Activated CD4-positive, alpha-beta T cell treated with anti-CD3 and anti-CD28 coated beads for 48 hours (primary cell): ENCODE measurements around the gene MAP3K8.
"Not testable (repeated sequence)": the region's sequence is repeated elsewhere in the genome, so short reads cannot be mapped to it uniquely, and the experiment has no call there.

Experiments used
- DNase-seq: peaks from one replicate; pipeline ENCODE4 v3.0.0-alpha.2; 2020

Gene MAP3K8

DNA sequence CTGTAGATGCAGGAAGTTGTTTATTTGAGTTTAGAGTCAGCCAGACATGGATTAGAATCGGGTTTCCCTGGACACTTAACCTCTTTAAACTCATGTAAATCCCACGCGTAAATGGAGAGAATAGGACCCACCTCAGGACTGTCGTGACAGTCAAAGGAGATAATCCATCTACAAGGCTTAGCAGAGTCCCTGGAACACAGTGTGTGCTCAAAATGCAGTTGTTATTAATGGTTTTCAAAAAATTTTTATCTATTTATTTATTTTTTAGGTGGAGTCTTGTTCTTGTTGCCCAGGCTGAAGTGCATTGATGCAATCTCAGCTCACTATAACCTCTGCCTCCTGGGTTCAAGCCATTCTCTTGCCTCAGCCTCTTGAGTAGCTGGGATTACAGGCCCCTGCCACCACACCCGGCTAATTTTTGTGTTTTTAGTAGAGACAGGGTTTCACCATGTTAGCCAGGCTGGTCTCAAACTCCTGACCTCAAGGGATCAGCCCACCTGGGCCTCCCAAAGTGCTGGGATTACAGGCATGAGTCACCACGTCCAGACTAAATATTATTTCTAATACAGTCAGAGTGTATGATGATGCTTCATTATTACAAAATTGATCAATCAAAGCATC lies 10.2 kb upstream of the MAP3K8 start:
- not testable (repeated sequence) for DNase-seq

GRCh38 chr10:30425336-30426075 lies 8.5 kb upstream of the MAP3K8 start:
- DNase-seq: no peak

DNA sequence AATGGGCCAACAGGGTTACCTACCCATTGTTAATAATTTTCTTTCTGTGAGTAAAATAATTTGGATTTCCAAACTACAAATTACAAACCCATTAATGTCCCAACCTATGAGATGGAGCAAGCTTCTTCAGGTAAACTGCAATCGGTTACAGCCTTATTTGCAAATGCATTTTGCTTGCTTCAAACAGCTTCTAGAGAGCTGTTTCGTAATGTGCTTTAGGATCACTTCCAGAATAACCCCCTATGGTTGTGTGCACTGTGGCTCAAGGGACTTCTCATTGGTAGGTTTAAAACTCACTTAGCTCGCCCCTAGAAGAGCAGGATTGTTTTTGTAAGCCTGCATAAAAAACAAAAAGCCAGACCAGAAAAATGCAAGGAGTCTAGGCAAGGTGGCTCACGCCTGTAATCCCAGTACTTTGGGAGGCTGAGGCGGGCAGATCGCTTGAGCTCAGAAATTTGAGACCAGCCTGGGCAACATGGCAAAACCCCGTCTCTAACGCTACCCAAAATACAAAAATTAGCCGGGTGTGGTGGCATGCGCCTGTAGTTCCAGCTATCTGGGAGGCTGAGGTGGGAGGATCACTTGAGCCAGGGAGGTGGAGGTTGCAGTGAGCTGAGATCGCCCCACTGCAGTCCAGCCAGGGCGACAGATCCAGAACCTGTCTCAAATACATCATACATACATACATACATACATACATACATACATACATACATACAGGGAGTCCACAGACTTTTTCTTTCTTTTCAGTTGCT lies 3.3 kb upstream of the MAP3K8 start:
- DNase-seq: no peak

GRCh38 chr10:30431435-30431911 lies 2.5 kb upstream of the MAP3K8 start:
- no peak for DNase-seq

DNA sequence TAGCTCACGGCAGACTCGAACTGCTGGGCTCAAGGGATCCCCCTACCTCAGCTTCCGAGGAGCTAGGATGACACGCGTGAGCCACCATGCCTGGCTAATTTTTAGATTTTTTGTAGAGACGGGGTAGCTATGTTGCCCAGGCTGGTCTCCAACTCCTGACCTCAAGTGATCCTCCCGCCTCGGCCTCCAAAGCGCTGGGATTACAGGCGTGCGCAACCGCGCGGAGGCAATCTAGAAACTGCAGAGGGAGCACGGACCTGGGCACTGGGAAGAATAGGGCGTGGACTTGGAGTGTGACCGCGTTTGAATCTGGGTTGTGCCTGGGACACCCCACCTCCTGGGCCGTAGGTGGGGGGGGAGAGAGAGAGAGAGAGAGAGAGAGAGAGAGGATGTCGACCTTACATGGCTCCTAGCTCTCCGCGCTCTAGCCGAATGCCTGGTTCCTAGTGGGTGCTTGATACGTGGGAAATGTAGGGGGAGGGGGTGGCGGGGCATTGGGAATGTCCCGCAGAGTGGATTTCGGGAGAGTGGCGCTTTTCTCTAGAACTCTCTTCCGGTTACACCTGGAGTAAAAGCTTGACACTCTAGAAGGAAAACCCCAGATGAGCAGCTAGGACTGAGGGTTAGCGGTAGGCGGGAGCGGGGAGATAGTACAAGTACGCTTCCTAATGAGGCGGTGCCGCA lies 1.2 kb upstream of the MAP3K8 start:
- no peak for DNase-seq

DNA sequence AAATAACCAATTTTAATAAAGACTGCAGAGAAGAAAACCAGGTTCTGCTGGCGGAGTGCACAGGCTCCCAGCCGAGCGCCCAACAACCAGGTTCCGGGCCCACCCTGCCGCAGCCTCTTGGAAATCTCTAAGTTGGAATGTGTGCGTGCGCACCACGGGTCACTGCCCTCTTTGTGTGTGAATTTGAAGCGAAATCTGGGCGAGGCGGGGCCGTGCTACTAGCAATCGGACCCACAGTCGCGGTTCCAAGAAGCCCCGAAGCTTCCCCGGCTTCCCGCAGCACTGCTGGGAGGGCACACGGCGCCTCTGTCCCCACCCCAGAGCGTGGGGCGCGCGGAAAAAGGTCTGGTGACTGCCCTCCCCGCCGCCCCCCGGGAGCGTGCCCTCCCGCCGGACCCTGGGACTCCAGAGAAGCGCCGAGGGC lies 666 bp upstream of the MAP3K8 start:
- peak; percentile 64 for DNase-seq

DNA sequence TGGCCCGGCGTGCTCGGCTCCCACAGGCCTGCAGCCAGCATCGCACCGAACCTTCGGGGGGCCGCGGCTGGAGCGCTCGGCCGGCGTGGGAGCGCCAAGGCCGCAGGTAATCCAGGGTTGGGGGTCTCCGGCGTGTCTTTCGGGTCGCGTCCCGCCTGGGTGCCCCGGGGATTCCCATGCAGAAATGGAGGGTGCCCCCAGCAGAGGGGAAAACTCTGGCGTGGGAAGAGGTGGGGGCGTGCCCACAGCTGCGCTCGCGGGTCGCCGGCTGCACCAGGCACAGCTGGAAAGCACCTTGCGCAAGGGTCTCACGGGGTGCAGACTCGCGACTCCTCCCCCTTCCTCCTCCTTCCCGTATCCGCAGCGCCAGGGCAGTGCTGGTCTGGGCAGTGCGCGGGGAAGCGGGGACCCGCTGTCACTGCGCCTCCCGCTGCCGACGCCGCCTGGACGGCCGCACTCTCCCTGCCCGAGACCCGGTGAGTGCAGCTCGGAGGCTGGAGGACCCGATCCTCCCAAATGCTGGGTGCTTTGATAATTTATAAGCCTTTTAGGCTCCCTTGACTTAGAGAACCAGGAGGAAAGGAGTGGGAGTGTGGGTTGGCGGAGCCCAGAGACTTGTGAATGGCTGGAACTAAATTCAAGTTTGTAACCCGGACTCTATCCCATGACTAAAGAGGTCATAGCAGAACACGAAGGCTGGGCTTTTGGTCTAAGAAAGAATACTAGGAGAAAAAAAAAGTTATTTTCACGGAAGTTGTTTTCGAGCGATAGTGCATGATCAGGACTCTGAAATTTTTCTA lies 489 bp downstream of the MAP3K8 start:
- peak; percentile 70 for DNase-seq

DNA sequence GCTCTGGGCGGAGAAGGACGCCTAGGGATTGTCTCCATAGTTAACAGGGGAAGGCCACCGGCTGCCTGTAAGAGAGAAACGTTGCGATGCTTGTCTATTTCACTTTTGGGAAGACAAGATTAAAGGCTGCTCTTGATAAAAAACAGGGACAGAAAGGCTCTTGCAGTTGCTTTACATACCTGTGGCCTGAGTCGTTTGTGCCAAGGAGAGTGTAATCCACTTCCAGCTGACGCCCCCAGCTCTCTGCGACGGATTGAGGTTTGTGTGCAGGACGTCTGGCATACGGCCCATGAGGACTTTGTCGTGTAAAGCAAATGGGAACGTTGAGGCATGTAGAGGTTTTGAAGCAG lies 1.1 kb downstream of the MAP3K8 start:
- peak; percentile 15 for DNase-seq

DNA sequence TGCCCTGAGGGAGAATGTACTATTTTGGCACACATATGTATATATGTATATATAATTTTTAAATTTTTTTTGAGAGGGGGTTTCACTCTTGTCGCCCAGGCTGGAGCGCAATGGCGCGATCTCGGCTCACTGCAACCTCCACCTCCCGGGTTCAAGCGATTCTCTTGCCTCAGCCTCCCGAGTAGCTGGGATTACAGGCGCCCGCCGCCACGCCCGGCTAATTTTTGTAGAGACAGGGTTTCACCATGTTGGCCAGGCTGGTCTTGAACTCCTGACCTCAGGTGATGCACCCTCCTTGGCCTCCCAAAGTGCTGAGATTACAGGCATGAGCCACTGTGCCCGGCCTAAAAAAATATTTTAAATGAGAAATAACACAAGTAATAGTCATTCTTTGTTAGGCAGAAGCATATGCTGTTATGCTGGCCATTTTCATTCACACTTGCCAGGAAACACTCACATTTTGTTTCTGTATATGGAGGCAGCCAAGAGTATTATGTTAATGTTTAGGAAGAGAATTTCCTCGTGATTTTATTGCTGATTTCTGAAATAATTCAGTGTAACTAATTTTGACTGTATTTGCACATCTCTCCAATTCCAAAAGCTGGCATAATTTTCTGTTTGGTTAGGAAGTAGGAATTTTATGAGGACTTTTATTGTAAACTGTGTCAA lies 1.6 kb downstream of the MAP3K8 start:
- not testable (repeated sequence) for DNase-seq

GRCh38 chr10:30436191-30436611 lies 2.2 kb downstream of the MAP3K8 start:
- peak; percentile 17 for DNase-seq

DNA sequence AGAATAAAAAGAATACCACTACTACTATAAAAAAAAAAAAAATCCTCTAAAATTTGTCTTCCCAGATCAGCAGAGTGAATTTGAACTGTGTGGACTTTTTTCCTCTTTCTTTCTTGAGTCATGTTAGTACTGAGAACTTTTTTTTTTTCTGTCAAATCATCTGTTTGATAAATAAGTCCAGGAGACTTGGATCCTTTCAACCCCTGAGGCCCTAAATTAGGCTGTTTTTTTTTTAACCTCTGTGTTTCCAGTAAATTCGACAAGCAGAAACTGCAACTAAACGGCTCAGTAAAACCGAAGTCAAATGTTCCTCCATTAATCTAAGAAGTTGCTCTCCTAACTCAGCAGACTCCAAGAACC lies 2.7 kb downstream of the MAP3K8 start:
- DNase-seq: no peak

- DNase-seq: peak; percentile 64
These were observed 3.3 kb downstream of the MAP3K8 start for GRCh38 chr10:30437031-30437841.

GRCh38 chr10:30438021-30438850 lies 4.3 kb downstream of the MAP3K8 start:
- DNase-seq: no peak

GRCh38 chr10:30439931-30440330 lies 5.9 kb downstream of the MAP3K8 start:
- no peak for DNase-seq

GRCh38 chr10:30442019-30442606 lies 8.1 kb downstream of the MAP3K8 start:
- no peak for DNase-seq

- no peak for DNase-seq
These were observed 9.1 kb downstream of the MAP3K8 start for GRCh38 chr10:30443049-30443448.

- DNase-seq: no peak
These were observed 11.7 kb downstream of the MAP3K8 start for GRCh38 chr10:30445711-30446110.

- no peak for DNase-seq
These were observed 13.3 kb downstream of the MAP3K8 start for GRCh38 chr10:30447125-30447799.

GRCh38 chr10:30448092-30448491 lies 14.1 kb downstream of the MAP3K8 start:
- no peak for DNase-seq
